Endothelial cell of umbilical vein (primary cell): Measurements from ENCODE around the gene CAPRIN2. TPM values are rescaled to one million over a fixed set of nuclear protein-coding genes. Genes with fewer than 3 reads are reported as not detected.

Experiments
- BruUV-seq: library from RNA; stranded (reverse); fragments of 400-500 nt; replicated peaks from 2 replicates; lab custom pipeline; 2021; lab: Mats Ljungman, UMichigan
- CTCF ChIA-PET: fragments of 300-600, 350-600 bp; sonication (Branson Sonifier 250); formaldehyde crosslinking; loops from one replicate; lab custom pipeline; 2021; ENCODE audit warnings: antibody characterized with exemption, inconsistent platforms; lab: Charles Lee
- POLR2A ChIA-PET: fragments of 300-600, 350-600 bp; sonication (Branson Sonifier 250); formaldehyde crosslinking; loops from one replicate; lab custom pipeline; 2021; ENCODE audit warnings: antibody characterized with exemption, inconsistent platforms; lab: Charles Lee
- DNase-seq: peaks from one replicate; pipeline ENCODE4 v3.0.0-alpha.2; 2011; ENCODE audit warnings: low read depth, low spot score
- FAIRE-seq: peaks from 2 replicates; lab custom pipeline; 2011; peaks lifted over from hg19 to GRCh38; lab: Jason Lieb, UNC
- H2AFZ ChIP-seq: 2 replicates; pipeline ENCODE4 v1.6.0; 2012; ENCODE audit warnings: low read depth, low read length, control low read depth, inconsistent platforms
- H3K27ac ChIP-seq: 2 replicates; pipeline ENCODE4 v1.5.1; 2011; ENCODE audit warnings: low read depth, mild to moderate bottlenecking, control low read depth, low read length, moderate library complexity; ENCODE audit not compliant: insufficient read depth
- H3K27me3 ChIP-seq, 2 experiments: 2 replicates each; pipeline versions ENCODE4 v1.6.0 to v1.6.1; 2011; ENCODE audit warnings: low read length in 2 of 2, mixed read lengths in 1 of 2; ENCODE audit not compliant: control insufficient read depth in 2 of 2, insufficient read depth in 2 of 2
- H3K36me3 ChIP-seq, 2 experiments: 2 replicates in 1 of 2; 3 replicates in 1 of 2; pipeline ENCODE4 v1.5.1; 2011; ENCODE audit warnings: low read length in 2 of 2, mild to moderate bottlenecking in 1 of 2, moderate library complexity in 1 of 2; ENCODE audit not compliant: control insufficient read depth in 2 of 2, insufficient read depth in 2 of 2; ENCODE audit errors: extremely low read depth in 1 of 2
- H3K4me1 ChIP-seq: 3 replicates; pipeline ENCODE4 v1.5.1; 2011; ENCODE audit warnings: mild to moderate bottlenecking, low read length; ENCODE audit not compliant: control insufficient read depth, insufficient read depth; ENCODE audit errors: extremely low read depth
- H3K4me2 ChIP-seq: 2 replicates; pipeline ENCODE4 v1.6.1; 2011; ENCODE audit warnings: low read length, control low read depth, mixed read lengths; ENCODE audit not compliant: insufficient read depth
- H3K4me3 ChIP-seq, 3 experiments: fragments of 200-600 bp in 1 of 3; sonication (generic), shearing (Covaris generic) in 1 of 3; replicated peaks in 1 of 3; 2 replicates each; pipeline ENCODE4 v1.5.1; 2011 to 2016; ENCODE audit warnings: control low read depth in 3 of 3, low read length in 3 of 3, mild to moderate bottlenecking in 2 of 3, inconsistent platforms in 1 of 3, low read depth in 1 of 3, moderate library complexity in 1 of 3; ENCODE audit not compliant: insufficient read depth in 1 of 3
- H3K79me2 ChIP-seq: 2 replicates; pipeline ENCODE4 v1.6.0; 2012; ENCODE audit warnings: low read length, inconsistent platforms; ENCODE audit not compliant: control insufficient read depth, insufficient read depth
- H3K9ac ChIP-seq: replicated peaks from 2 replicates; pipeline ENCODE3; 2011; ENCODE audit warnings: low read length, control low read depth; ENCODE audit not compliant: insufficient read depth; ENCODE audit errors: extremely low read depth
- H3K9me1 ChIP-seq: replicated peaks from 3 replicates; pipeline ENCODE4 v1.6.0; 2011; ENCODE audit warnings: mild to moderate bottlenecking, low read length; ENCODE audit not compliant: control insufficient read depth, insufficient read depth; ENCODE audit errors: extremely low read depth
- H3K9me3 ChIP-seq: replicated peaks from 2 replicates; pipeline ENCODE4 v1.5.1; 2012; ENCODE audit warnings: low read length, inconsistent platforms; ENCODE audit not compliant: control insufficient read depth, insufficient read depth
- H4K20me1 ChIP-seq: replicated peaks from 2 replicates; pipeline ENCODE3; 2011; ENCODE audit warnings: mild to moderate bottlenecking, low read length; ENCODE audit not compliant: control insufficient read depth, insufficient read depth; ENCODE audit errors: extremely low read depth
- EZH2 ChIP-seq: IDR thresholded peaks from 2 replicates; pipeline ENCODE4 v1.6.1; 2012; ENCODE audit warnings: borderline replicate concordance, low read depth, mild to moderate bottlenecking, moderate library complexity, low read length, inconsistent platforms; ENCODE audit not compliant: severe bottlenecking
- FOS ChIP-seq: IDR thresholded peaks from 2 replicates; pipeline ENCODE4 v1.6.1; 2011; ENCODE audit warnings: mild to moderate bottlenecking, low read length, moderate library complexity, borderline replicate concordance; ENCODE audit not compliant: insufficient read depth
- GATA2 ChIP-seq: IDR thresholded peaks from 2 replicates; pipeline ENCODE4 v1.7.0; 2011; ENCODE audit warnings: low read depth, mild to moderate bottlenecking, moderate library complexity, mixed read lengths, low read length; ENCODE audit not compliant: insufficient read length, insufficient read depth
- JUN ChIP-seq: IDR thresholded peaks from 2 replicates; pipeline ENCODE4 v1.6.1; 2011; ENCODE audit warnings: borderline replicate concordance, low read depth; ENCODE audit not compliant: insufficient read length, insufficient read depth
- MYC ChIP-seq: IDR thresholded peaks from one replicate; pipeline ENCODE4 v1.6.1; 2011; ENCODE audit warnings: mild to moderate bottlenecking, low read depth, low read length
- POLR2A ChIP-seq: IDR thresholded peaks from 2 replicates; pipeline ENCODE4 v1.6.1; 2012; ENCODE audit warnings: low read depth, mild to moderate bottlenecking, control low read depth, low read length
- POLR2AphosphoS5 ChIP-seq: IDR thresholded peaks from 2 replicates; pipeline ENCODE4 v1.6.1; 2012; ENCODE audit warnings: low read depth, mild to moderate bottlenecking, control low read depth, low read length, moderate library complexity; ENCODE audit not compliant: insufficient read depth
- dilution Hi-C: fragments of 300-500 bp; cut with MboI; formaldehyde crosslinking; loops from one replicate; pipeline ENCODE4 v1.15.0; 2019; ENCODE audit warnings: low sequenced_read_pairs; ENCODE audit not compliant: extremely low pct_ligation_motif_present
- intact Hi-C: fragments of 100-400 bp; cut with micrococcal nuclease; formaldehyde crosslinking; loops from one replicate; pipeline ENCODE4 v1.10.0; 2022
- polyA plus RNA-seq, 4 experiments: library from polyadenylated mRNA; depleted of rRNA in 3 of 4; stranded (reverse) in 3 of 4; unstranded in 1 of 4; fragments of >200 nt; gene quantifications; 2 replicates each; pipeline versions ENCODE4 v1.2.1 to v1.2.3, GENCODE V29; 2011 to 2012; ENCODE audit warnings: missing spikeins in 1 of 4
- total RNA-seq: library from RNA; stranded (reverse); gene quantifications from 2 replicates; pipeline ENCODE4 v1.2.3, GENCODE V29; 2021
- TF ChIP-seq, protein P1 (sequence below), 2 donors: IDR thresholded peaks; 1 replicate in 1 of 2; 2 replicates in 1 of 2; pipeline ENCODE4 v1.5.1; 2011; ENCODE audit warnings: low read length in 2 of 2, mild to moderate bottlenecking in 2 of 2, moderate library complexity in 2 of 2, control low read depth in 1 of 2, inconsistent platforms in 1 of 2, low read depth in 1 of 2; ENCODE audit not compliant: insufficient read depth in 1 of 2; ENCODE audit errors: extremely low read depth in 1 of 2
- TF ChIP-seq, protein P2 (sequence below): IDR thresholded peaks from 2 replicates; pipeline ENCODE4 v1.6.1; 2011; ENCODE audit not compliant: insufficient read depth, insufficient read length

Gene CAPRIN2
- total and polyA plus RNA-seq, 2 donors (not counting 3 experiments of a cell fraction or from before 2014, with no cell fraction given) = 13.5 to 25.0 TPM

DNA sequence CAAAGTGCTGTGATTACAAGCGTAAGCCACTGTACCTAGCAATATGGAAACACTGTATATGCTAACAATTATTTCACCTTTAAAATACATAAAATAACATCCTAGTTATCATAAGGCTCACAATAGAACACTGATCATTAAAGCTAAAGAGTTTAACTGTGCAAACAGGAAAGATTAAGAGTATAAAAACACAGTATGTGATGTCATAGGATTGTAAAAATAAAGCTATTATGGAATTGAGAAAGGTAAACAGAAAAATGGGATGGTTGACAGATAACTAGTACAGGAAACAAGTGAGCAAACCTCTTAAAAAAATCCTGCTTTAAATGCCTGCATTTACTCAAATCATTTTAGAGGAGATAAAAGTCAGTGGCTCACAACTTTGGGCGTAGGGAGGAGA is 48.3 kb downstream of the CAPRIN2 start:
- no peak overlapping the region for H3K4me3 ChIP-seq
- peak overlapping the region; percentile 43 for H3K4me2 ChIP-seq
- no peaks in the 10 kb centered on the region for H3K9me3 ChIP-seq
- FAIRE-seq (no peak), DNase-seq (peak; percentile 48)
- H3K4me1 ChIP-seq = peaks cover 12% of the 10 kb centered on the region
- no peaks in the 10 kb centered on the region for H3K27me3 ChIP-seq
- ChIA-PET POLR2A (no interaction called here), CTCF (interaction anchor here (1.9 kb wide), 1 partner anchor 11 kb away, joined by 10 read pairs; the partner anchor contains the start of gene IPO8)
- no peak overlapping the region for H3K27ac ChIP-seq
- dilution Hi-C loops = no loop called here
- no peaks in the 10 kb centered on the region for H3K9me1 ChIP-seq
- no peak overlapping the region for H2AFZ ChIP-seq
- BruUV-seq = no TSS peak
- no peaks in the 10 kb centered on the region for H3K79me2 ChIP-seq
- H4K20me1 ChIP-seq = no peaks in the 10 kb centered on the region
- no peak overlapping the region for H3K9ac ChIP-seq
- TF ChIP-seq, protein P1, sequence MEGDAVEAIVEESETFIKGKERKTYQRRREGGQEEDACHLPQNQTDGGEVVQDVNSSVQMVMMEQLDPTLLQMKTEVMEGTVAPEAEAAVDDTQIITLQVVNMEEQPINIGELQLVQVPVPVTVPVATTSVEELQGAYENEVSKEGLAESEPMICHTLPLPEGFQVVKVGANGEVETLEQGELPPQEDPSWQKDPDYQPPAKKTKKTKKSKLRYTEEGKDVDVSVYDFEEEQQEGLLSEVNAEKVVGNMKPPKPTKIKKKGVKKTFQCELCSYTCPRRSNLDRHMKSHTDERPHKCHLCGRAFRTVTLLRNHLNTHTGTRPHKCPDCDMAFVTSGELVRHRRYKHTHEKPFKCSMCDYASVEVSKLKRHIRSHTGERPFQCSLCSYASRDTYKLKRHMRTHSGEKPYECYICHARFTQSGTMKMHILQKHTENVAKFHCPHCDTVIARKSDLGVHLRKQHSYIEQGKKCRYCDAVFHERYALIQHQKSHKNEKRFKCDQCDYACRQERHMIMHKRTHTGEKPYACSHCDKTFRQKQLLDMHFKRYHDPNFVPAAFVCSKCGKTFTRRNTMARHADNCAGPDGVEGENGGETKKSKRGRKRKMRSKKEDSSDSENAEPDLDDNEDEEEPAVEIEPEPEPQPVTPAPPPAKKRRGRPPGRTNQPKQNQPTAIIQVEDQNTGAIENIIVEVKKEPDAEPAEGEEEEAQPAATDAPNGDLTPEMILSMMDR (IDR thresholded peaks at IDR 0.05; ENCODE audit: extremely low read depth in 1 of 2, insufficient read depth in 1 of 2, low read depth in 1 of 2, low read length in 2 of 2) = no peak
- TF ChIP-seq JUN (no peak), MYC (no peak)
- peaks cover 8 to 10% of the 10 kb centered on the region in 2 experiments for H3K36me3 ChIP-seq
- intact Hi-C loops = no loop called here

DNA sequence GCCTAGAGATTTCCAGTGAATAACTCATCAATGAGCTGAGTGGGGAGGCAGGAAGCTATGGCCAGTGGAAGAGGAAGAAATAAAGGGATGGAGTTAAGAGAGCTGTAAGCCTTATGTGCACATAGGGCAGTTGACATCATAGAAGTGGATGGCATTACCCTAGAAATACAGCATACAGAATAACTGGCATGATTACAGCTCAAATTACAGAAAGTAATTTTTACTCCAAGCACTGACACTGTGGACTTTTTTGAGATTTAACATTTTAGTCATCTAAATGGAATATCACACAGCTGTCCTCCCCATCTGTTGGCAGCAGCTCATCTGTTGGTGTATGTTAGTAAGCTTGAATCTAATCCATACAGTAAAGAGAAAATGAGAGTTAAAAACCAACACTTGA is 53.7 kb downstream of the CAPRIN2 start:
- Histone ChIP-seq H3K36me3 (no peaks in the 10 kb centered on the region), H3K27ac (no peak overlapping the region), H3K79me2 (no peaks in the 10 kb centered on the region), H3K9ac (no peak overlapping the region), H3K27me3 (no peaks in the 10 kb centered on the region), H2AFZ (no peak overlapping the region), H3K9me1 (no peaks in the 10 kb centered on the region), H3K4me3 (no peak overlapping the region), H4K20me1 (no peaks in the 10 kb centered on the region), H3K9me3 (no peaks in the 10 kb centered on the region), H3K4me1 (peaks cover 2% of the 10 kb centered on the region), H3K4me2 (no peak overlapping the region)
- dilution Hi-C loops = no loop called here
- no peak for FAIRE-seq
- no TSS peak for BruUV-seq
- ChIA-PET POLR2A (interaction anchor here (0.6 kb wide), 1 partner anchor 1017 kb away, joined by 3 read pairs; no protein-coding TSS in a partner anchor), CTCF (interaction anchor here (1.3 to 1.6 kb wide), 2 partner anchors 8 to 25 kb away, joined by 3 to 5 read pairs; no protein-coding TSS in a partner anchor)
- intact Hi-C loops = no loop called here
- TF ChIP-seq POLR2AphosphoS5 (no peak), EZH2 (no peak), JUN (no peak), MYC (no peak), GATA2 (no peak), FOS (no peak), POLR2A (no peak)
- TF ChIP-seq, protein P1 (IDR thresholded peaks at IDR 0.05; ENCODE audit: extremely low read depth in 1 of 2, insufficient read depth in 1 of 2, low read depth in 1 of 2, low read length in 2 of 2) = no peak
- TF ChIP-seq, protein P2, sequence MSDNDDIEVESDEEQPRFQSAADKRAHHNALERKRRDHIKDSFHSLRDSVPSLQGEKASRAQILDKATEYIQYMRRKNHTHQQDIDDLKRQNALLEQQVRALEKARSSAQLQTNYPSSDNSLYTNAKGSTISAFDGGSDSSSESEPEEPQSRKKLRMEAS = no peak
- DNase-seq = no peak
